Heart left ventricle (tissue), 16 donors: Measurements from ENCODE around the gene SETBP1. TPM values are rescaled to one million over a fixed set of nuclear protein-coding genes. Genes with fewer than 3 reads are reported as not detected.
A peak's percentile ranks its signal among the peaks of the same experiment; 100 is the strongest.

Experiments
- ATAC-seq, 4 donors: fragments of 200-7000 bp; cut with Tn5 transposase; one replicate each; pipeline ENCODE4 v1.9.1; 2020 to 2022; ENCODE audit warnings: moderate library complexity in 4 of 4, mild to moderate bottlenecking in 3 of 4, moderate number of reproducible peaks in 1 of 4
- DNase-seq, 5 donors: peaks; one replicate each; pipeline ENCODE4 v3.0.0-alpha.2; 2020
- H3K27ac ChIP-seq, 12 donors: fragments of 200-600 bp; sonication (generic) in 4 of 12; one replicate each; pipeline versions ENCODE4 v1.5.0 to v1.8.0; 2016 to 2022; ENCODE audit warnings: mild to moderate bottlenecking in 2 of 12
- H3K27me3 ChIP-seq, 9 donors: fragments of 200-600 bp; sonication (generic) in 2 of 9; one replicate each; pipeline versions ENCODE4 v1.5.1 to v1.8.0; 2016 to 2022; ENCODE audit warnings: mild to moderate bottlenecking in 3 of 9
- H3K36me3 ChIP-seq, 9 donors: fragments of 200-600 bp; sonication (generic) in 2 of 9; one replicate each; pipeline versions ENCODE4 v1.5.0 to v1.8.0; 2018 to 2022; ENCODE audit warnings: mild to moderate bottlenecking in 2 of 9
- H3K4me1 ChIP-seq, 12 donors: fragments of 200-600 bp; sonication (generic) in 4 of 12; one replicate each; pipeline versions ENCODE4 v1.5.0 to v1.8.0; 2016 to 2022; ENCODE audit warnings: mild to moderate bottlenecking in 3 of 12
- H3K4me3 ChIP-seq, 12 donors: fragments of 200-600 bp; sonication (generic) in 4 of 12; one replicate each; pipeline versions ENCODE4 v1.5.0 to v1.8.0; 2017 to 2022; ENCODE audit warnings: mild to moderate bottlenecking in 9 of 12, moderate library complexity in 4 of 12
- H3K9me3 ChIP-seq, 12 donors: fragments of 200-600 bp; sonication (generic) in 4 of 12; one replicate each; pipeline versions ENCODE4 v1.5.0 to v1.8.0; 2016 to 2022; ENCODE audit warnings: mild to moderate bottlenecking in 1 of 12
- POLR2A ChIP-seq, 2 donors: fragments of 450-650 bp; IDR thresholded peaks; one replicate each; pipeline ENCODE4 v1.6.1; 2017; ENCODE audit warnings: antibody characterized with exemption in 2 of 2, mild to moderate bottlenecking in 2 of 2, moderate library complexity in 2 of 2
- WGBS, 4 donors: extraction: QIAGEN DNeasy Blood & Tissue Kit in 2 of 4; methylation state at CpG; one replicate each; pipeline versions ENCODE4 v1.1.5 to v1.1.7; 2013 to 2018; 5-methylcytosine and 5-hydroxymethylcytosine counted together
- intact Hi-C, 10 donors: fragments of 100-400 bp; cut with DNase I; formaldehyde crosslinking; loops; one replicate each; pipeline versions ENCODE4 v1.11.1 to v1.14.2; 2022
- polyA plus RNA-seq, 2 donors: library from polyadenylated mRNA; stranded (reverse); fragments of 200-250 nt; gene quantifications; one replicate each; pipeline ENCODE4 v1.2.3, GENCODE V29; 2013
- total RNA-seq, 9 donors: library from RNA; depleted of rRNA in 2 of 9; stranded (reverse); fragments of >200 nt in 2 of 9; fragmentation: NEBNext Ultra II Directional in 3 of 9; extraction: Animal tissue kit (Norgen Biotek cat#: 25700) in 3 of 9; gene quantifications; one replicate each; pipeline versions ENCODE4 v1.1.0 to v1.2.4, GENCODE V29; 2016 to 2023
- TF ChIP-seq, protein P1 (sequence below), 12 donors: fragments of 200-600 bp; sonication (generic) in 4 of 12; IDR thresholded peaks; one replicate each; pipeline versions ENCODE4 v1.5.0 to v1.8.0; 2018 to 2022; ENCODE audit warnings: antibody characterized with exemption in 12 of 12, mild to moderate bottlenecking in 5 of 12
- donor health status: ischemic (EF 13 %, LVEDD 7.1; RV severe dilation, severe dysfunction).
- donor health status: healthy with polysubstance abuse.
- donor health status: DM: no; HTN: yes; CAD: no.
- donor health status: DM: no; HTN: no; CAD: no.
- donor health status: ischemic (EF 25% LVEDD 6.9; RV normal size, moderate dysfunction).
- donor health status: ischemic (EF 25% LVEDD 5.7; RV mildly dilated, moderate dysfunction).
- donor health status: healthy.
- donor health status: DM: yes; HTN: yes; CAD: no.
- donor health status: ischemic (EF 35%, LVEDD 5.7; RV mildly dilated, moderate dysfunction).
- donor health status: nonischemic (EF 11% LVEDD 7.7; RV severe dilation, severe dysfunction).
- donor health status: DM: yes; HTN: yes; CAD: no.
- donor health status: PGD.
- donor health status: ischemic (EF 29% LVEDD 5.4; RV normal size, mild dysfunction).
- donor health status: nonischemic (EF 23%, LVEDD 6.1; RV moderate dilation, normal function).

Gene SETBP1
- total and polyA plus RNA-seq, 11 donors = 1.2 to 10.6 (median 5.5) TPM

DNA sequence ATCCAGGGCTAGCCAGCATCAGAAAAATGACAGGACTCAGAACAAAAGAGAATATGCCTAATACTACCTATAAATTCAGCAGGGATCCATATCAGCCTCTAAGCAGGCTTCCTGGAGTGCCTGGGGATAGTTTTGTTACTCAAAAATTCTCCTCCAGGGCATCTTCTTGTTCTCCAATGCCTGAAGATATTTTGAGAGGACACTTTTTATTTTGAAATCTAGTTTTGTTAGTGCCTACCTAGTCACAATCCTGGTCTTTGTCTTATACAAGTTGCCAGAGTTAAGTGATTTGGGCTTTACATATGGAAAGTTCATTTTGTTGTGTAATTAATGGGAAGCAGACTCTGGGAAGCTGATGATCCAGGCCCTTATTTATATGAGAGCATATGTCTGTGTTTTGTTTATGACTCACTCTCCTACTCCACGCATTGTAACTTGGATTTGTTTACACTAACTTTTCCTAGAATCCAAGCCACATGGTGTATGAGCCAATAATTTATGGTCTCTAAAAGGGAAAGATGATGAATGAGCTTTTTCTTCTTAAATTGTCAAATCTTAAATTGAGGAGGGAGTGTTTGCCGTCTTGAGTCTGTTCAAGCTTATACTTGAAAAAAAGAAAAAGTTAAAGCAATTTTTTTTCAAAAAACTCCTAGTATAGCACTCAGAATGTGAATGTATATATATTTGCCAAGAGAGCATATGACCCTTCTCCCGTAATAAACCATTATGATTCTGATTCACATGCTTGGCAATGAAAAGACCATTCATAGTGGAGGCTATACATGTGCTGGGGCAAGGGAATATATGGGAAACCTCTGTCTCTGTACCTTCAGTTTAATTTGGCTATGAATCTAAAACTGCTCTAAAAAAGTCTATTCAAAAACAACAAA, 370.3 kb downstream of the SETBP1 start:
- WGBS, 4 donors = 70 to 78% (median 74%) methylated on average over 3 of the region's 3 CpGs
- no peak overlapping the region for H3K4me3 ChIP-seq
- H3K27me3 ChIP-seq = no peaks in the 10 kb centered on the region
- H3K27ac ChIP-seq = no peak overlapping the region
- peaks cover 0 to 9% (median 0%) of the 10 kb centered on the region in 12 donors for H3K4me1 ChIP-seq
- intact Hi-C loops = no loop called here
- H3K36me3 ChIP-seq = no peaks in the 10 kb centered on the region
- H3K9me3 ChIP-seq = no peaks in the 10 kb centered on the region
- TF ChIP-seq, protein P1, sequence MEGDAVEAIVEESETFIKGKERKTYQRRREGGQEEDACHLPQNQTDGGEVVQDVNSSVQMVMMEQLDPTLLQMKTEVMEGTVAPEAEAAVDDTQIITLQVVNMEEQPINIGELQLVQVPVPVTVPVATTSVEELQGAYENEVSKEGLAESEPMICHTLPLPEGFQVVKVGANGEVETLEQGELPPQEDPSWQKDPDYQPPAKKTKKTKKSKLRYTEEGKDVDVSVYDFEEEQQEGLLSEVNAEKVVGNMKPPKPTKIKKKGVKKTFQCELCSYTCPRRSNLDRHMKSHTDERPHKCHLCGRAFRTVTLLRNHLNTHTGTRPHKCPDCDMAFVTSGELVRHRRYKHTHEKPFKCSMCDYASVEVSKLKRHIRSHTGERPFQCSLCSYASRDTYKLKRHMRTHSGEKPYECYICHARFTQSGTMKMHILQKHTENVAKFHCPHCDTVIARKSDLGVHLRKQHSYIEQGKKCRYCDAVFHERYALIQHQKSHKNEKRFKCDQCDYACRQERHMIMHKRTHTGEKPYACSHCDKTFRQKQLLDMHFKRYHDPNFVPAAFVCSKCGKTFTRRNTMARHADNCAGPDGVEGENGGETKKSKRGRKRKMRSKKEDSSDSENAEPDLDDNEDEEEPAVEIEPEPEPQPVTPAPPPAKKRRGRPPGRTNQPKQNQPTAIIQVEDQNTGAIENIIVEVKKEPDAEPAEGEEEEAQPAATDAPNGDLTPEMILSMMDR (IDR thresholded peaks at IDR 0.05) = no peak
- no peak for TF ChIP-seq POLR2A (IDR thresholded peaks at IDR 0.05)
- no peak for DNase-seq
- peak in 2 of 4 donors; percentile 37 to 75 for ATAC-seq

DNA sequence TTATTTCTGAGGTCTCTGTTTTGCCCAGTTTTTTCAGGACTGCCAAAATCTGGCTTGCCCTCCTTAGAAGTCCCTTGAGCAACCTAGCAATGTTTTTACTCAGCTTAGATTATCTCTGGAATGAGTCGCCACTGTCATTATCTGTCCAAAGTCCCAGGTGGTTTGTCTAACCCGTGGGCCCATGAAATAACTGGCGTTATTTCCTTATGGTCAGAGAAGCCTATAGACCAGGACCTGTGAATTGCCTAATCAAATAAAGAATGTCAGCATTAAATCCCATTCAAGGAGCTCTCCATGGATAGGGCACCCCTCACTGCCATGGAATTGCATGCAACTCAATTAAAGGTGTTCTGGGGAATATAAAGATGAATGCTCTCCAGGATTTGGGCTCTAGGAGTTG, 373.9 kb downstream of the SETBP1 start:
- H3K9me3 ChIP-seq = no peaks in the 10 kb centered on the region
- 77 to 94% (median 81%) methylated on average over 3 of the region's 3 CpGs for WGBS, 4 donors
- intact Hi-C loops = no loop called here
- H3K36me3 ChIP-seq = no peaks in the 10 kb centered on the region
- no peak overlapping the region for H3K27ac ChIP-seq
- DNase-seq (no peak), ATAC-seq (no peak)
- H3K4me3 ChIP-seq = no peak overlapping the region
- H3K4me1 ChIP-seq = peaks cover 0 to 9% (median 0%) of the 10 kb centered on the region in 12 donors
- TF ChIP-seq, protein P1 (IDR thresholded peaks at IDR 0.05) = no peak
- no peak for TF ChIP-seq POLR2A (IDR thresholded peaks at IDR 0.05)
- H3K27me3 ChIP-seq = no peaks in the 10 kb centered on the region

DNA sequence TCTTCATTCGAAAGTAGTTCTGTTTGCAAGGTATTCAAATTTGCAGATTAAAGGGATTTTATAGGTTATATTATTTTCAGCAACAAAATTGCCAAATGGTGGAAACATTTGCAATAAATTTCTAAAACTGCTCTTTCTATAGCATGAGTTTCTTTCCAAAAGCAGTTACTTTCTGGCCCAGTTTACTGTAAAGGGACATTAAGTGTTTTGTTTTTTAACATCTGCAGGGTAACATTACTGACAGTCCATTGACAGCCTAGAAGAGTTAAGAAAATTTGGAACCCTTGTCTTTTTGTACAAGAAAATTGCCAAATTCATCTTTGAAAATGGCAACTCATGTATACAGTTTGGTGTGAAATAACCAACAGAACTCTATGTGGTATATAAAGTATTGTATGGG, 375.1 kb downstream of the SETBP1 start:
- ATAC-seq (no peak), DNase-seq (no peak)
- Histone ChIP-seq H3K27ac (no peak overlapping the region), H3K4me1 (no peaks in the 10 kb centered on the region), H3K4me3 (no peak overlapping the region), H3K36me3 (no peaks in the 10 kb centered on the region), H3K27me3 (no peaks in the 10 kb centered on the region), H3K9me3 (no peaks in the 10 kb centered on the region)
- intact Hi-C loops = no loop called here
- 92 to 96% (median 95%) methylated on average over 1 of the region's 1 CpG for WGBS, 4 donors
- TF ChIP-seq POLR2A (IDR thresholded peaks at IDR 0.05) = no peak
- TF ChIP-seq, protein P1 (IDR thresholded peaks at IDR 0.05) = no peak

DNA sequence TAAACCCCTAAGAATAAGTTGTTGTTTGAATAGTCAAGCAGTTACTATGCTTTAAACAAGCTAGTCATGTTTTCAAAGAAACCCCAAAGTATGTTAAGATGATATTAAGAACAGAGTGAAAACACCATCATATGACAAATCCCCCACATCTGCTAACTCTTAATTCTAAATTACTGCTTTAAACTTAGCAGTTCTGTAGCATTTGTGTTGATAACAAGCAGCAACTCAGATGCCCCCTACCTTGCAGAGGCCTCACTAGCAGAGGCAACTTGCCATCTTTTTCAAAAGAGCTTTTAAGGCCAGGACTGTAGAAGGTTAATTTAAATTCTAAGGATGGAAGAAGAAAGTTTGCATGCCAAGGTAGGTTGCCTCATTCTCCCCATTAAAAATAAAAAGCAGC, 376.2 kb downstream of the SETBP1 start:
- H3K4me1 ChIP-seq = no peaks in the 10 kb centered on the region
- DNase-seq (no peak), ATAC-seq (no peak)
- no peak overlapping the region for H3K27ac ChIP-seq
- TF ChIP-seq POLR2A (IDR thresholded peaks at IDR 0.05) = no peak
- H3K9me3 ChIP-seq = no peaks in the 10 kb centered on the region
- no peaks in the 10 kb centered on the region for H3K36me3 ChIP-seq
- H3K4me3 ChIP-seq = no peak overlapping the region
- no peaks in the 10 kb centered on the region for H3K27me3 ChIP-seq
- intact Hi-C loops = no loop called here
